Activated T-cell treated with anti-CD3 and anti-CD28 coated beads, Interleukin-2, amount 50 U/mL, for 48 hours (primary cell): ENCODE data around the gene KRTAP3-3.
A peak's percentile ranks its signal among the peaks of the same experiment; 100 is the strongest.

ENCODE experiments used
- DNase-seq, 2 experiments: peaks; one replicate each; pipeline ENCODE4 v3.0.0-alpha.2; 2020

Gene KRTAP3-3

GRCh38 chr17:40956401-40957254, 37.3 kb downstream of the KRTAP3-3 start:
- no peak for DNase-seq

GRCh38 chr17:40953881-40954280, 40.1 kb downstream of the KRTAP3-3 start:
- DNase-seq = peak in 1 of 2 experiments; percentile 30

DNA sequence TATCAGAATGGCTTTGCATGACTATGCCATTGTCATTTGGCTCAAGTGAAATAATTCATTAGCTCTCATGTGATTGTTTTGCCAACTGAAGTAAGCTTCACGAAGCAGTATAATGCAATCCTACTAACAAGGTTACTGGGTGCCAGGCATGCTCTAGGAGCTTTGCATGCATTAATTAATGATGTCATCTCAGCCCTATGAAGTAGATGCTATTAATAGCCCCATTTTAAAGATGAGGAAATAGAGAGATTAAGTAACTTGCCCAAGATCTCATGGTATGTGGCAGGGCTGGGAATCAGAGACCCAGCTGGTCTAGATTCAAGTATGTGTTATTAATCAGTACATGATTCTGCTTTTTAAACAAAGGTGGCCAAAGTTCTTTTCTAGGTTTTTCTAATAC, 41.3 kb downstream of the KRTAP3-3 start:
- DNase-seq = no peak

GRCh38 chr17:40952154-40952553, 41.8 kb downstream of the KRTAP3-3 start:
- DNase-seq = no peak

DNA sequence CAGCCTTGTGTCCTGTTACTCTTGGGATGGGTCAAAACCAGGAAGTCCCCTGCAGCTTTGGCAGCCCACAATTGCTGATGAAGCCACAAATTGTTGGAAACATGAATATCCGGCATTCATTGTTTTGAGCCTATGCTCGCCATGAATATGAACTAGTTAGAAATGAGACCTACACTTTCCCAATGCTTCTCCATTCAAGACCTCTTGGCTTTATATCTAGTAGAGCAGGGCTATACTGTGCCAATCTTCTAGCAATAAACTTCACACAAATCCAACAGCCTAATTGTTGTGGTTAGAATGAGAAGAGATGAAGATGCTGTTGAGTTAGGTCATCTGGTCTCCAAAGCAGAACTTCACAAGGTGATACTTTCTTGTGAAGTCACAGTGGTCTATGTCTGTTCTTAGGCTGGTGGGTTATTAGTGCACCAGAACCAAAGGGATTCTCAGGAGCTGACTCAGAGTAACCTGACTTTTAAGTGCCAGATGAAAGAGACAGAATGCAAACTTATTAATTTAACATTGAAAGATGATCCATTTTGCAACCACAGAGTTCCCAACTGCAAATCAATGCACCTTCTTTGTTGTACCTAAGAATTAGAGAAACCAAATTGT, 42.8 kb downstream of the KRTAP3-3 start:
- DNase-seq = no peak

- DNase-seq = no peak
These were observed 43.8 kb downstream of the KRTAP3-3 start for GRCh38 chr17:40950176-40950575.

DNA sequence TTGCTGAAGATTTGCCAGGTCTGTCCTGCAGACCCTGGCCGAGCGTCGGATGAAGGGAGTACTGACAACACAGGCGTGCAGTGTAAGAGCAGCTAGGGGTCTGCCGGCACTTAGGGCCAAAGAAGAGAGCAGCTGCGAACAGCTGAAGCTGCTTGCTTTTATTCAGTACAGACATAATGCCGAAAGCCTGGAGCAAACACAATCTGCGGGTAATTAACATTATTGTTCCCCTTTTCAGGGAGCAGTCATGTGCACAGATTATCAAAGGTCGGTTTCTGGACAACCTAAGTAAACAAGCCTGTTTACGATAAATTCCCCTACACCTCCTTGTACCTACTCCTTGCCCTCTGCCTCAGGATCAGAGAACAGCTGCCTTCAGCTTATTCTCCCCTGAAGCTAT, 44.5 kb downstream of the KRTAP3-3 start:
- DNase-seq = no peak

- no peak for DNase-seq
These were observed 46.0 kb downstream of the KRTAP3-3 start for GRCh38 chr17:40947929-40948328.

DNA sequence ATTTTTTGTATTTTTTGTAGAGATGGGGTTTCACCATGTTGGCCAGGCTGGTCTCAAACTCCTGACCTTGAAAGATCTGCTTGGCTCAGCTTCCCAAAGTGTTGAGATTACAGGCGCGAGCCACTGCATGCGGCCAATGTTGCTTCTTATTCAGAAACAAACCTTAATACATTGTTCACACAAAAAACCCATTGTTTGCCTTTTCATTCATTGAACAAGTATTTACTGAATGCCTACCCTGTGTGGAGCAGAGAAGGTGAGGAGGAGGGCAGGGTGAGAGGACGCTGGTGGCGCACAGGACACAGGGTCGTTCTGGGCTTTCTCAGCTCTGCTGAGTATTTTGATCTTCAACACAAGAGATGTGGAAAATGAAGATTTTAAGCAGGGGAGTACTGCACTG, 48.5 kb downstream of the KRTAP3-3 start:
- no peak for DNase-seq

DNA sequence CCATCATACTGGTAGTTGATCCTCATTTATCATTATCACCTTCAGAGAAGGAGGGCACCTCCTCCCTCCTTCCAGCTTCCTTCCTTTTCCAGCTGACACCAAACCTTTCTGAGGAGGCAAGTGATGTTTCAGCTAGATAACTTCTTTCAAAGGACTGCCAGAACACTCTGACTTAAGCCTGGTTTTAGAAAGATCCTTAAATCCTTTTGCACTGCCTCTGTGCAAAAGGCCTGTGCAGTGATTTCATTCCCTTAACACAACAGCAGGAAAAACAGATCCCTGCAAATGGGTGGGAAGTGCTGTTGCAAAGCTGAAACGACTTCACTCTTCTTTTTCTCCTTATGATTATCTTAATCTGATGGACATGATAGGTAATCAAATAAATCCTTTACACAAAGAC, 49.4 kb downstream of the KRTAP3-3 start:
- DNase-seq = no peak
